ENCODE data around the gene DNAJC16. TPM values are rescaled to one million over a fixed set of nuclear protein-coding genes. Genes with fewer than 3 reads are reported as not detected.

Gene DNAJC16
- total RNA-seq, 1 donor from 2014 or later: 23.5 TPM

- Histone ChIP-seq H3K4me3 (no peak overlapping the region), H3K9me3 (no peaks in the 10 kb centered on the region), H3K36me3 (peaks cover 12% of the 10 kb centered on the region), H3K27ac (peak overlapping the region; percentile 37), H3K27me3 (no peaks in the 10 kb centered on the region), H3K4me1 (peaks cover 83% of the 10 kb centered on the region)
- intact Hi-C loops (cut with DNase I): no loop called here
- ATAC-seq (no peak), DNase-seq (no peak)
- TF ChIP-seq, protein P1, sequence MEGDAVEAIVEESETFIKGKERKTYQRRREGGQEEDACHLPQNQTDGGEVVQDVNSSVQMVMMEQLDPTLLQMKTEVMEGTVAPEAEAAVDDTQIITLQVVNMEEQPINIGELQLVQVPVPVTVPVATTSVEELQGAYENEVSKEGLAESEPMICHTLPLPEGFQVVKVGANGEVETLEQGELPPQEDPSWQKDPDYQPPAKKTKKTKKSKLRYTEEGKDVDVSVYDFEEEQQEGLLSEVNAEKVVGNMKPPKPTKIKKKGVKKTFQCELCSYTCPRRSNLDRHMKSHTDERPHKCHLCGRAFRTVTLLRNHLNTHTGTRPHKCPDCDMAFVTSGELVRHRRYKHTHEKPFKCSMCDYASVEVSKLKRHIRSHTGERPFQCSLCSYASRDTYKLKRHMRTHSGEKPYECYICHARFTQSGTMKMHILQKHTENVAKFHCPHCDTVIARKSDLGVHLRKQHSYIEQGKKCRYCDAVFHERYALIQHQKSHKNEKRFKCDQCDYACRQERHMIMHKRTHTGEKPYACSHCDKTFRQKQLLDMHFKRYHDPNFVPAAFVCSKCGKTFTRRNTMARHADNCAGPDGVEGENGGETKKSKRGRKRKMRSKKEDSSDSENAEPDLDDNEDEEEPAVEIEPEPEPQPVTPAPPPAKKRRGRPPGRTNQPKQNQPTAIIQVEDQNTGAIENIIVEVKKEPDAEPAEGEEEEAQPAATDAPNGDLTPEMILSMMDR (IDR thresholded peaks at IDR 0.05): no peak
These were observed 96.2 kb downstream of the DNAJC16 start for GRCh38 chr1:15622712-15623373.

- no peak for ATAC-seq
- Histone ChIP-seq H3K4me1 (peaks cover 89% of the 10 kb centered on the region), H3K27ac (no peak overlapping the region), H3K9me3 (no peaks in the 10 kb centered on the region), H3K36me3 (peaks cover 18% of the 10 kb centered on the region), H3K27me3 (no peaks in the 10 kb centered on the region), H3K4me3 (no peak overlapping the region)
- TF ChIP-seq, protein P1 (IDR thresholded peaks at IDR 0.05): no peak
- DNase-seq: no peak
- intact Hi-C loops (cut with DNase I): no loop called here
These were observed 96.8 kb downstream of the DNAJC16 start for GRCh38 chr1:15623435-15623834.

DNA sequence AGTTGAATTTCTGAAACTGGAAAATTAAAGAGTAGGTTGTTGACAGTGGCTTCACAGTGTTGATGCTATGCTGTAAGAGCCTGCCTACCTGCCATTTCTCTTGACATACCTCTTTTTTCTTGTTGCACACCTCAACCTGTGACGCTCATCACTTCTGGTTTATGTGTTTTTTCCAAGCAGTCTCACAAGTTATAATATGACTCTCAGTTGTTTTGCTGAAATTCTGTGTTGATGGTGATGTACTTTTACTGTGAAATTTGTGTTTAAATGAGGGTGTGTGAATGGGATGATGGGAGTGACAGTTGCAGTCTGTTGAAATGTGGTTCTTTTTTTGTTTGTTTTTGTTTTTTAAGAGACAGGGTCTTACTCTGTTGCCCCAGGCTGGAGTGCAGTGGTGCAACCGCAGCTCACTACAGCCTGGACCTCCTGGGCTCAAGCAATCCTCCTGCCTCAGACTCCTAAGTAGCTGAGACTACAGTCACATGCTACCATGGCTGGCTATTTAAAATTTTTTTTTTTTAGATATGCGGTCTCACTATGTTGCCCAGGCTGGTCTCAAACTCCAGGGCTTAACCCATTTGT is 97.6 kb downstream of the DNAJC16 start:
- Histone ChIP-seq H3K27me3 (no peaks in the 10 kb centered on the region), H3K27ac (no peak overlapping the region), H3K36me3 (peaks cover 26% of the 10 kb centered on the region), H3K9me3 (no peaks in the 10 kb centered on the region), H3K4me1 (peaks cover 87% of the 10 kb centered on the region), H3K4me3 (no peak overlapping the region)
- intact Hi-C loops (cut with DNase I): no loop called here
- DNase-seq (no peak), ATAC-seq (no peak)
- TF ChIP-seq, protein P1 (IDR thresholded peaks at IDR 0.05): no peak

DNA sequence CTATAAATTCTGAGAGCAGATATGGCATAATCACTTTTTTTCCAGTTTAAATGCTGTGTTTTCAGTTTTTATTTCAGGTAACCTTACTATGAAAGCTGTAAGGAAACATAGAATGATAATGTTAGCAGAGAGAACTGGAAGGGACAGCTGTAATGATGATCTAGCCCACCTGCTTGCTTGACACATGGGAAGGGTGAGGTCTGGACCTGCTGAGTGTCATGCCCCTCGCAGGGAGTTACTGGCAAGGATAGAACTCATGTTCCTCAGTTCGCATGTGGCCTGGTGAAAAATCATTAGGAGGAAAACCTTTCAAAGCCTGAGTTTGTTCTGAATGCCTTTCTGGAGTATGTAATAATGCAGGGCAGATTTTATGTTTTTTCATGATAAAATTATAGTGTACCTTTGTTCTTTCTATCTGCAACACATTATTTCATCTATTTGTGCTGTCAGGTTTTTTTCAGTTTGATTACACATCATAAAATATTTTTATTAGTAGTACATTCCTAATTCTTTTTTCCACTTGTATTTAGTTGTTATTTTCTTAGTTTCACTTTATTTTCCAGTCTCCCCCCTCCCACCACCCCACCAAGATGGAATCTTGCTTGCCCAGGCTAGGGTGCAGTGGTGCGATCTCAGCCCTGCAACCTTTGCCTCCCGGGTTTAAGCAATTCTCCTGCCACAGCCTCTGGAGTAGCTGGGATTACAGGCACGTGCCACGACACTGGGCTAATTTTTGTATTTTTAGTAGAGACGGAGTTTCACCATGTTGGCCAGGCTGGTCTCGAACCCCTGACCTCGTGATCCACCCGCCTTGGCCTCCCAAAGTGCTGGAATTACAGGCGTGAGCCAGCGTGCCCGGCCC is 98.6 kb downstream of the DNAJC16 start:
- peaks cover 77% of the 10 kb centered on the region for H3K4me1 ChIP-seq
- intact Hi-C loops (cut with DNase I): no loop called here
- no peak overlapping the region for H3K27ac ChIP-seq
- H3K4me3 ChIP-seq: no peak overlapping the region
- TF ChIP-seq, protein P1 (IDR thresholded peaks at IDR 0.05): no peak
- DNase-seq (no peak), ATAC-seq (no peak)
- H3K36me3 ChIP-seq: peaks cover 37% of the 10 kb centered on the region
- no peaks in the 10 kb centered on the region for H3K9me3 ChIP-seq
- no peaks in the 10 kb centered on the region for H3K27me3 ChIP-seq

Other genes starting within 250 kb of the DNAJC16 start
- gene EFHD2, start 117.0 kb upstream of the DNAJC16 start, total RNA-seq: 64.3 TPM
- gene CTRC, start 88.4 kb upstream of the DNAJC16 start, total RNA-seq: 0.23 TPM
- gene CELA2A, start 70.1 kb upstream of the DNAJC16 start, total RNA-seq: not detected
- gene CELA2B, start 50.7 kb upstream of the DNAJC16 start, total RNA-seq: not detected
- gene CASP9, start 2.6 kb upstream of the DNAJC16 start, total RNA-seq: 11.7 TPM
- gene AGMAT, start 58.2 kb downstream of the DNAJC16 start, total RNA-seq: not detected
- gene DDI2, start 90.6 kb downstream of the DNAJC16 start, total RNA-seq: 40.9 TPM
- 90.9 TPM for gene PLEKHM2, start 157.5 kb downstream of the DNAJC16 start, total RNA-seq
- 3.0 TPM for gene SLC25A34, start 209.4 kb downstream of the DNAJC16 start, total RNA-seq
- gene TMEM82, start 215.7 kb downstream of the DNAJC16 start, total RNA-seq: not detected
- 39.0 TPM for gene FBLIM1, start 231.9 kb downstream of the DNAJC16 start, total RNA-seq